Upper lobe of left lung (tissue), 4 donors: Measurements from ENCODE around the gene FMO3.

Experiments
- EP300 ChIP-seq, 4 donors: sonication (generic); formaldehyde crosslinking; IDR thresholded peaks; one replicate each; pipeline ENCODE4 v1.5.1; 2017; ENCODE audit warnings: antibody characterized with exemption in 4 of 4, control low read depth in 2 of 4
- POLR2A ChIP-seq, 4 donors: fragments of 450-650 bp; IDR thresholded peaks; one replicate each; pipeline ENCODE4 v1.5.1; 2016 to 2017; ENCODE audit warnings: antibody characterized with exemption in 4 of 4, mild to moderate bottlenecking in 2 of 4
- POLR2AphosphoS5 ChIP-seq, 2 donors: sonication (generic); formaldehyde crosslinking; IDR thresholded peaks; one replicate each; pipeline ENCODE4 v1.5.1; 2017; ENCODE audit warnings: antibody characterized with exemption in 2 of 2
- TF ChIP-seq, protein P1 (sequence below), 6 experiments: fragments of 450-650 bp in 4 of 6; fragments of 200-600 bp in 2 of 6; sonication (generic) in 2 of 6; IDR thresholded peaks; one replicate each; pipeline ENCODE4 v1.5.1; 2016 to 2019; ENCODE audit warnings: antibody characterized with exemption in 6 of 6

DNA sequence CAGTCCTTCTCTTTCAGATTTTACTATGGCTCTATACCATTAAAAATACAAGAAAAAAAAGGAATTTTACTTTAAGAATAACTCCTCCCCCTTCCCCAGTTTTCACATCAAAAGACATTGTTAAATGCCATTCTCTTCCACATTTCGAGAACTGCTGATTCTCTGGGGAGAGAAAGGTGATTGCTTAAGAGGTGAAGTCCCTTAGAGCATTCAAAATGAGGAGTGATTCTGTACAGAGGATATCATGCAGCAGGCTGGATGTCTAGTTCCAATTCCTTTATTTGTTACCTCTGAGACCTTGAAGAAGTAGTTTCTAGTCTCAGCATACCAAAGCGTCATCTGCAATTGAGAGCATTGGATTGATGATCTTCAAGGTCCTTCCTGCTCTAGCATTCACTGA is 46.9 kb downstream of the FMO3 start:
- TF ChIP-seq EP300 (IDR thresholded peaks at IDR 0.05) = no peak
- TF ChIP-seq, protein P1, sequence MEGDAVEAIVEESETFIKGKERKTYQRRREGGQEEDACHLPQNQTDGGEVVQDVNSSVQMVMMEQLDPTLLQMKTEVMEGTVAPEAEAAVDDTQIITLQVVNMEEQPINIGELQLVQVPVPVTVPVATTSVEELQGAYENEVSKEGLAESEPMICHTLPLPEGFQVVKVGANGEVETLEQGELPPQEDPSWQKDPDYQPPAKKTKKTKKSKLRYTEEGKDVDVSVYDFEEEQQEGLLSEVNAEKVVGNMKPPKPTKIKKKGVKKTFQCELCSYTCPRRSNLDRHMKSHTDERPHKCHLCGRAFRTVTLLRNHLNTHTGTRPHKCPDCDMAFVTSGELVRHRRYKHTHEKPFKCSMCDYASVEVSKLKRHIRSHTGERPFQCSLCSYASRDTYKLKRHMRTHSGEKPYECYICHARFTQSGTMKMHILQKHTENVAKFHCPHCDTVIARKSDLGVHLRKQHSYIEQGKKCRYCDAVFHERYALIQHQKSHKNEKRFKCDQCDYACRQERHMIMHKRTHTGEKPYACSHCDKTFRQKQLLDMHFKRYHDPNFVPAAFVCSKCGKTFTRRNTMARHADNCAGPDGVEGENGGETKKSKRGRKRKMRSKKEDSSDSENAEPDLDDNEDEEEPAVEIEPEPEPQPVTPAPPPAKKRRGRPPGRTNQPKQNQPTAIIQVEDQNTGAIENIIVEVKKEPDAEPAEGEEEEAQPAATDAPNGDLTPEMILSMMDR (IDR thresholded peaks at IDR 0.05) = no peak
- TF ChIP-seq POLR2AphosphoS5 (IDR thresholded peaks at IDR 0.05) = no peak
- no peak for TF ChIP-seq POLR2A (IDR thresholded peaks at IDR 0.05)
